ENCODE measurements around the gene ZNF77. TPM values are rescaled to one million over a fixed set of nuclear protein-coding genes. Genes with fewer than 3 reads are reported as not detected.
"Not testable (repeated sequence)": the region's sequence is repeated elsewhere in the genome, so short reads cannot be mapped to it uniquely, and the experiment has no call there.

The ZNF77 gene
- total RNA-seq, 3 donors from 2014 or later = 2.2 to 5.1 (median 4.9) TPM

GRCh38 chr19:2942928-2943640, 1.7 kb downstream of the ZNF77 start:
- Histone ChIP-seq H3K27me3 (no peaks in the 10 kb centered on the region), H3K36me3 (no peaks in the 10 kb centered on the region), H3K9me3 (no peaks in the 10 kb centered on the region), H3K4me1 (peaks cover 0 to 3% of the 10 kb centered on the region in 2 donors), H3K4me3 (no peak overlapping the region), H3K27ac (no peak overlapping the region)
- intact Hi-C loops (cut with DNase I; ENCODE audit: low total_unique reads) = no loop called here
- TF ChIP-seq CTCF (IDR thresholded peaks at IDR 0.05) (no peak), POLR2AphosphoS5 (IDR thresholded peaks at IDR 0.05) (no peak), POLR2A (IDR thresholded peaks at IDR 0.05) (no peak)
- no peak for DNase-seq (ENCODE audit: low spot score in 2 of 2)

GRCh38 chr19:2935863-2936262, 8.9 kb downstream of the ZNF77 start:
- H3K4me3 ChIP-seq; H3K27me3 ChIP-seq; H3K27ac ChIP-seq; H3K4me1 ChIP-seq; intact Hi-C loops (cut with DNase I; ENCODE audit: low total_unique reads); DNase-seq (ENCODE audit: low spot score in 2 of 2): not testable (repeated sequence)
- peaks cover 18% of the 10 kb centered on the region for H3K36me3 ChIP-seq
- H3K9me3 ChIP-seq = peaks cover 28 to 34% of the 10 kb centered on the region in 2 donors

- intact Hi-C loops (cut with DNase I; ENCODE audit: low total_unique reads) = no loop called here
- no peak overlapping the region for H3K4me3 ChIP-seq
- no peaks in the 10 kb centered on the region for H3K27me3 ChIP-seq
- H3K36me3 ChIP-seq = peaks cover 18% of the 10 kb centered on the region
- no peak for DNase-seq (ENCODE audit: low spot score in 2 of 2)
- H3K9me3 ChIP-seq = peaks cover 28 to 34% of the 10 kb centered on the region in 2 donors
- no peaks in the 10 kb centered on the region for H3K4me1 ChIP-seq
- TF ChIP-seq POLR2A (IDR thresholded peaks at IDR 0.05) (no peak), POLR2AphosphoS5 (IDR thresholded peaks at IDR 0.05) (peak in 1 of 3 donors; percentile 17), CTCF (IDR thresholded peaks at IDR 0.05) (no peak)
- no peak overlapping the region for H3K27ac ChIP-seq
Measured at GRCh38 chr19:2933490-2933910, 11.3 kb downstream of the ZNF77 start.

- intact Hi-C loops (cut with DNase I; ENCODE audit: low total_unique reads) = no loop called here
- Histone ChIP-seq H3K4me3 (no peak overlapping the region), H3K27ac (no peak overlapping the region), H3K4me1 (no peaks in the 10 kb centered on the region), H3K36me3 (no peaks in the 10 kb centered on the region), H3K27me3 (no peaks in the 10 kb centered on the region), H3K9me3 (peaks cover under 1 to 4% of the 10 kb centered on the region in 2 donors)
- DNase-seq (ENCODE audit: low spot score in 2 of 2) = no peak
- TF ChIP-seq POLR2AphosphoS5 (IDR thresholded peaks at IDR 0.05) (no peak), POLR2A (IDR thresholded peaks at IDR 0.05) (no peak), CTCF (IDR thresholded peaks at IDR 0.05) (no peak)
Measured at GRCh38 chr19:2927032-2927430, 17.7 kb downstream of the ZNF77 start.

GRCh38 chr19:2926341-2927031, 18.3 kb downstream of the ZNF77 start:
- no peaks in the 10 kb centered on the region for H3K27me3 ChIP-seq
- H3K4me1 ChIP-seq = no peaks in the 10 kb centered on the region
- no peaks in the 10 kb centered on the region for H3K9me3 ChIP-seq
- no peaks in the 10 kb centered on the region for H3K36me3 ChIP-seq
- intact Hi-C loops (cut with DNase I; ENCODE audit: low total_unique reads) = no loop called here
- DNase-seq (ENCODE audit: low spot score in 2 of 2) = no peak
- H3K27ac ChIP-seq = no peak overlapping the region
- H3K4me3 ChIP-seq = no peak overlapping the region
- no peak for TF ChIP-seq POLR2A (IDR thresholded peaks at IDR 0.05)
- TF ChIP-seq POLR2AphosphoS5 (IDR thresholded peaks at IDR 0.05) = no peak
- no peak for TF ChIP-seq CTCF (IDR thresholded peaks at IDR 0.05)
